Activated CD8-positive, alpha-beta T cell treated with anti-CD3 and anti-CD28 coated beads for 36 hours (primary cell): ENCODE measurements around the gene DCTN4. TPM values are rescaled to one million over a fixed set of nuclear protein-coding genes. Genes with fewer than 3 reads are reported as not detected.

Experiments used
- ATAC-seq: fragments of 200-7000 bp; cut with Tn5 transposase; one replicate; pipeline ENCODE4 v1.10.0; 2021; ENCODE audit warnings: mild to moderate bottlenecking, moderate library complexity
- CTCF ChIA-PET: fragments of 350-600 bp; sonication (Branson Sonifier 250); formaldehyde crosslinking; loops from one replicate; lab custom pipeline; 2021; ENCODE audit warnings: antibody characterized with exemption; lab: Charles Lee
- POLR2A ChIA-PET: fragments of 350-600 bp; sonication (Branson Sonifier 250); formaldehyde crosslinking; loops from one replicate; lab custom pipeline; 2021; ENCODE audit warnings: antibody characterized with exemption; lab: Charles Lee
- DNase-seq: peaks from one replicate; pipeline ENCODE4 v3.0.0-alpha.2; 2020
- H3K27ac Mint-ChIP-seq: one replicate; pipeline ENCODE4 v1.8.0; 2021; ENCODE audit warnings: mild to moderate bottlenecking, mixed read lengths
- H3K27me3 Mint-ChIP-seq: one replicate; pipeline ENCODE4 v1.8.0; 2021; ENCODE audit warnings: mixed read lengths
- H3K36me3 Mint-ChIP-seq: one replicate; pipeline ENCODE4 v1.8.0; 2021; ENCODE audit warnings: low read depth, mixed read lengths
- H3K4me1 Mint-ChIP-seq: one replicate; pipeline ENCODE4 v1.8.0; 2021; ENCODE audit warnings: low read depth, mixed read lengths
- H3K4me3 Mint-ChIP-seq: one replicate; pipeline ENCODE4 v1.8.0; 2021; ENCODE audit warnings: mild to moderate bottlenecking, moderate library complexity, mixed read lengths
- H3K9me3 Mint-ChIP-seq: one replicate; pipeline ENCODE4 v1.8.0; 2021; ENCODE audit warnings: mixed read lengths
- intact Hi-C: fragments of 100-400 bp; cut with micrococcal nuclease; formaldehyde crosslinking; loops from one replicate; pipeline ENCODE4 v1.10.0; 2022
- total RNA-seq, 2 experiments: library from RNA; stranded (reverse); gene quantifications; one replicate each; pipeline ENCODE4 v1.2.3, GENCODE V29; 2021
- TF ChIP-seq, protein P1 (sequence below): fragments of 200-600 bp; IDR thresholded peaks from one replicate; pipeline ENCODE4 v1.8.0; 2022; ENCODE audit warnings: antibody characterized with exemption, mild to moderate bottlenecking

DCTN4 gene
- total RNA-seq, 2 experiments from 2014 or later = 30.1 to 35.5 TPM

DNA sequence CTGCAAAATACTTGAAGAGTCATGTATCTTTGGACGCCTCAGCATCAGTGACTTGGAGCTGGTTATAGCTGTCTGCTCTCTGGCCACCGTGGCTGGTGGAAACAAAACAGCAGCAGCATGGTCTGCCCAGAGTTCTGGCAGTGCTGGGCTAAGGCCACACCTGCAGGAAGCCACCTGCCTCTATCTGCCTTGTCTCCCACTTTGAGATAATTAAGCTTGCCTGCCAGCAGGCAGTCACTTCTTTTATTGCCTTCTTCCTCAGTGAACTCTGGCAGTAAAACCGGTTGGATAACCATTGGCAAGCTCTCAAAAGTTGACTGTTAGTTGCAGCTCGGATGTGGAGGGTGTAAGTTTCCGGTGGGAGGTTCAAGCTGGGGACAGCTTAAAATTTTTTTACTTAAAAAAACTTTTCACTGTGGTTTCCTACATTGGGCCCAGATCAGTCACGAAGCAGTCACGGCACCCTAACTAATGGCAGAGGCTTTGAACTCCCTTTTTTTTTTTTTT lies 24.7 kb upstream of the DCTN4 start:
- POLR2A ChIA-PET = interaction anchor here (0.6 to 3.4 kb wide), 9 partner anchors 8 to 89 kb away, joined by 3 to 17 read pairs (median 3); partner anchors contain the start of genes DCTN4, IRGM and RBM22
- CTCF ChIA-PET = interaction anchor here (1.2 to 2.8 kb wide), 7 partner anchors 15 to 85 kb away, joined by 3 to 20 read pairs (median 5); partner anchors contain the start of genes IRGM and RBM22
- peaks cover 10% of the 10 kb centered on the region for H3K36me3 Mint-ChIP-seq

DNA sequence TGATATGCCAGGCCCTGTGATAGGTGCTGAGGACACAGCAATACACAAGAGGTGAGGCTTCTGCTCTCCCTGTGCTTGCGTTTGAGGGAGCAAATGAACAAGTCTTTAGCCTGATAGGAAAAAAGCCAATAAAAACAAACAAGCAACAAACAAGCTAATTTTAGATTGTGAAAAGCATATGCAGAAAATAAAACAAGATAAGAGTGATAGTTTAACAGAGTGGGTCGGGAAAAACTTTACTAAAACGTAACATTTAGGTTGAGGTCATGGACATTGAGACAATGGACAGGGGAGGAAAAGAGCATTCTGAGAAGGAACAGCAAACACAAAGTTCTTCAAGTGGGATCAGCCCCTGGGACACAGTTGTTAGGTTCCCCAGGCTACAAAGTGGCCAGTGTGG lies 24.0 kb upstream of the DCTN4 start:
- no peaks in the 10 kb centered on the region for H3K27me3 Mint-ChIP-seq
- TF ChIP-seq, protein P1, sequence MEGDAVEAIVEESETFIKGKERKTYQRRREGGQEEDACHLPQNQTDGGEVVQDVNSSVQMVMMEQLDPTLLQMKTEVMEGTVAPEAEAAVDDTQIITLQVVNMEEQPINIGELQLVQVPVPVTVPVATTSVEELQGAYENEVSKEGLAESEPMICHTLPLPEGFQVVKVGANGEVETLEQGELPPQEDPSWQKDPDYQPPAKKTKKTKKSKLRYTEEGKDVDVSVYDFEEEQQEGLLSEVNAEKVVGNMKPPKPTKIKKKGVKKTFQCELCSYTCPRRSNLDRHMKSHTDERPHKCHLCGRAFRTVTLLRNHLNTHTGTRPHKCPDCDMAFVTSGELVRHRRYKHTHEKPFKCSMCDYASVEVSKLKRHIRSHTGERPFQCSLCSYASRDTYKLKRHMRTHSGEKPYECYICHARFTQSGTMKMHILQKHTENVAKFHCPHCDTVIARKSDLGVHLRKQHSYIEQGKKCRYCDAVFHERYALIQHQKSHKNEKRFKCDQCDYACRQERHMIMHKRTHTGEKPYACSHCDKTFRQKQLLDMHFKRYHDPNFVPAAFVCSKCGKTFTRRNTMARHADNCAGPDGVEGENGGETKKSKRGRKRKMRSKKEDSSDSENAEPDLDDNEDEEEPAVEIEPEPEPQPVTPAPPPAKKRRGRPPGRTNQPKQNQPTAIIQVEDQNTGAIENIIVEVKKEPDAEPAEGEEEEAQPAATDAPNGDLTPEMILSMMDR = no peak
- ChIA-PET POLR2A (interaction anchor here (0.7 to 3.4 kb wide), 6 partner anchors 8 to 89 kb away, joined by 3 to 17 read pairs (median 3); partner anchors contain the start of genes DCTN4 and RBM22), CTCF (interaction anchor here (1.2 to 2.8 kb wide), 6 partner anchors 15 to 84 kb away, joined by 3 to 20 read pairs (median 8); partner anchors contain the start of genes IRGM and RBM22)
- intact Hi-C loops = loop anchor here (5.0 to 10.0 kb wide), 2 partner anchors 81 to 218 kb away; partner anchors contain the start of gene RBM22
- H3K9me3 Mint-ChIP-seq = peaks cover 6% of the 10 kb centered on the region
- ATAC-seq = no peak
- peaks cover 84% of the 10 kb centered on the region for H3K4me1 Mint-ChIP-seq
- no peak for DNase-seq
- H3K4me3 Mint-ChIP-seq = peak overlapping the region; percentile 53
- peaks cover 10% of the 10 kb centered on the region for H3K36me3 Mint-ChIP-seq
- H3K27ac Mint-ChIP-seq = peak overlapping the region; percentile 88

More for the DNA sequence above, 24.7 kb upstream of the DCTN4 start:
- peak; percentile 81 for DNase-seq
- peak overlapping the region; percentile 88 for H3K27ac Mint-ChIP-seq
- peaks cover 6% of the 10 kb centered on the region for H3K9me3 Mint-ChIP-seq
- peak overlapping the region; percentile 53 for H3K4me3 Mint-ChIP-seq
- H3K27me3 Mint-ChIP-seq = no peaks in the 10 kb centered on the region
- intact Hi-C loops = loop anchor here (5.0 to 10.0 kb wide), 2 partner anchors 81 to 219 kb away; partner anchors contain the start of gene RBM22
- TF ChIP-seq, protein P1 = no peak
- peak; percentile 76 for ATAC-seq
- H3K4me1 Mint-ChIP-seq = peaks cover 82% of the 10 kb centered on the region

DNA sequence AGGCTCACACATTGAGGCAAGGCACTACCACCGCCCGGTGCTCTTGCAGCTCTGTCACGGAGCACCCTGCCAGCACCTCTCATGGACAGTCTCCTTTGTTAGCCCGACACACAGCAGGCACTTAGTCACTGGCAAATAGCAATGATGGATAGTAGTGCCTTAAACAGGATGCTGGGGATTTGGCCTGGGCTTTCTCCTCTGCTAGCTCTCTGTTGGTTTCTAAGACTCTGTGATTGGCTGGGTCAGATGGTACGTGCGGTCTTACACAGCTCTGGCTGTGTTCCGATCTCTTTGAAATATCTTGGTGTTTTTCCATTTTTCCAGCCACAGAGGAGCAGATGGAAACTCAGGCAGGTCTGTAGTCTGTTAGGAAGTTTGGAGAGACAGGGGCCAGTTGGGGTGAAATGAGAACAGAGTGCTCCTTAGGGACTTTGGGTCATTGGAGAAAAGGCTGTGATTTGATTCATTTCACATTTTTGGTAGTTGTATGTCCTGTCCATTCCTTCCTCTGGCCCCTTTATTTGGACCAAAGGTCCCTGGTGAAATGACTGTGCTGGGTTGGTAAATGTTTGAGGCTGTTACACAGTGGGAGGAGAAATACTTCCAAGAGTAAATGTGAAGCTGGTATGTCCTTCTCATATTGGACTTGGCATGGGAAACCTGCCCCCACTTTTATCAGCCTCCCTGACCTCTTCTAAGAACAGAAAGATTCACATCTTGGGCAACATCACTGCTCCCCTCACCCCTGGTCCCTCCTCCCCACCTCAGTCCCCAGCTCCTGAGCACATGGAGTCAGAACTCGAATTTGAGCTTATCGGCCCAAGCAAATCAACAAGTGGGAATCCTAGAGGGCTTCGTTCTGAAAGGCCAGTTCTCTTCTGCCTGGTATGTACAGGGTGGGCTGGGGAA lies 23.1 kb upstream of the DCTN4 start:
- Mint-ChIP-seq H3K36me3 (peaks cover 10% of the 10 kb centered on the region), H3K4me1 (peaks cover 79% of the 10 kb centered on the region), H3K27me3 (no peaks in the 10 kb centered on the region), H3K27ac (peak overlapping the region; percentile 88), H3K9me3 (peaks cover 6% of the 10 kb centered on the region), H3K4me3 (no peak overlapping the region)
- TF ChIP-seq, protein P1 = no peak
- ChIA-PET CTCF (interaction anchor here (0.7 to 4.2 kb wide), 8 partner anchors 9 to 83 kb away, joined by 3 to 29 read pairs (median 11); partner anchors contain the start of genes IRGM and RBM22), POLR2A (interaction anchor here (0.9 to 3.4 kb wide), 6 partner anchors 8 to 88 kb away, joined by 3 to 17 read pairs (median 4); partner anchors contain the start of genes DCTN4, IRGM and RBM22)
- DNase-seq (no peak), ATAC-seq (no peak)
- intact Hi-C loops = loop anchor here (5.0 to 10.0 kb wide), 2 partner anchors 80 to 217 kb away; partner anchors contain the start of gene RBM22

DNA sequence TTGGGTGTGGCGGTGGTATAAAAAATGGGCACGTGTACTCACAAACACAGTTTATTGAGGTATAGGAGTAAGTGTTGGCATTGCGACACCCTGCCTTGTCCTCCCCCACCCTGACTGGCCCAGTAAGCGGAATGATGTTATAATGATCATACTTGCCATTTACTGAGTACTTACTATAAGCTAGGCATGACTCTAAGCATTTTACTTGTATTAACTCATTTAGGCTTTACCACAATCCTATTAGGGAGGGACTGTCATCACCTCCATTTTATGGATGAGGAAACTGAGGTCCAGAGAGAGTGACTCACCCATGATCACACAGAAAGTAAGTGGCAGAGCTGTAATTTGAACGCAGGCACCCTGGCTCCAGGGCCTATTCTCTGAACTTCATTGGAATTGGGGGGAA lies 22.0 kb upstream of the DCTN4 start:
- TF ChIP-seq, protein P1 = no peak
- CTCF ChIA-PET = interaction anchor here (0.7 to 4.2 kb wide), 5 partner anchors 10 to 81 kb away, joined by 3 to 29 read pairs (median 6); partner anchors contain the start of genes DCTN4 and IRGM
- intact Hi-C loops = loop anchor here (5.0 to 10.0 kb wide), 2 partner anchors 79 to 216 kb away; partner anchors contain the start of gene RBM22
- Mint-ChIP-seq H3K36me3 (peaks cover 8% of the 10 kb centered on the region), H3K27me3 (no peaks in the 10 kb centered on the region), H3K27ac (peak overlapping the region; percentile 93), H3K4me3 (peak overlapping the region; percentile 99), H3K4me1 (peaks cover 69% of the 10 kb centered on the region), H3K9me3 (peaks cover 4% of the 10 kb centered on the region)
- DNase-seq (no peak), ATAC-seq (no peak)
- POLR2A ChIA-PET = interaction anchor here (0.9 to 3.4 kb wide), 4 partner anchors 9 to 80 kb away, joined by 3 to 17 read pairs (median 6); partner anchors contain the start of genes IRGM and RBM22
